HEK293T (cell line): ENCODE data around the gene LCMT1.

Experiments used
- ARNT ChIP-seq: fragments of 450-650 bp; IDR thresholded peaks from 2 replicates; pipeline ENCODE4 v1.6.1; 2017; ENCODE audit warnings: mild to moderate bottlenecking
- BHLHE40 ChIP-seq: fragments of 450-650 bp; IDR thresholded peaks from 2 replicates; pipeline ENCODE4 v1.6.1; 2016; ENCODE audit warnings: mild to moderate bottlenecking, moderate library complexity, borderline replicate concordance
- CTBP1 ChIP-seq: fragments of 450-650 bp; IDR thresholded peaks from 2 replicates; pipeline ENCODE4 v1.6.1; 2016; ENCODE audit warnings: borderline replicate concordance
- FOXA1 ChIP-seq: fragments of 450-650 bp; IDR thresholded peaks from 2 replicates; pipeline ENCODE4 v1.6.1; 2016; ENCODE audit warnings: mild to moderate bottlenecking
- FOXK2 ChIP-seq: fragments of 450-650 bp; IDR thresholded peaks from 2 replicates; pipeline ENCODE4 v1.6.1; 2016; ENCODE audit warnings: mild to moderate bottlenecking
- HDGF ChIP-seq: fragments of 450-650 bp; IDR thresholded peaks from 2 replicates; pipeline ENCODE4 v1.6.1; 2017; ENCODE audit warnings: antibody characterized with exemption, borderline replicate concordance
- PKNOX1 ChIP-seq: fragments of 450-650 bp; IDR thresholded peaks from 2 replicates; pipeline ENCODE4 v1.6.1; 2016
- SP1 ChIP-seq: fragments of 450-650 bp; IDR thresholded peaks from 2 replicates; pipeline ENCODE4 v1.6.1; 2017
- SUZ12 ChIP-seq: fragments of 450-650 bp; IDR thresholded peaks from 2 replicates; pipeline ENCODE4 v1.6.1; 2016; ENCODE audit warnings: mild to moderate bottlenecking
- TARDBP ChIP-seq: fragments of 450-650 bp; IDR thresholded peaks from 2 replicates; pipeline ENCODE4 v1.6.1; 2016

GRCh38 chr16:25217921-25218320 lies 106.4 kb downstream of the LCMT1 start:
- TF ChIP-seq SP1 (no peak), BHLHE40 (no peak), SUZ12 (no peak), CTBP1 (no peak), ARNT (no peak), PKNOX1 (no peak), HDGF (no peak), TARDBP (no peak), FOXK2 (no peak), FOXA1 (no peak)
